LNCaP clone FGC (cell line): Measurements from ENCODE around the gene RFC2.
A peak's percentile ranks its signal among the peaks of the same experiment; 100 is the strongest.
"Not testable (repeated sequence)": the region's sequence is repeated elsewhere in the genome, so short reads cannot be mapped to it uniquely, and the experiment has no call there.

Experiments
- DNase-seq: peaks from one replicate; pipeline ENCODE4 v3.0.0-alpha.2; 2011; ENCODE audit warnings: low read depth
- H3K4me3 ChIP-seq: 2 replicates; pipeline ENCODE4 v1.5.1; 2011; ENCODE audit warnings: mild to moderate bottlenecking, low read depth, low read length, control low read depth
- TF ChIP-seq, protein P1 (sequence below): IDR thresholded peaks from 2 replicates; pipeline ENCODE4 v1.5.1; 2012; ENCODE audit warnings: mild to moderate bottlenecking; ENCODE audit not compliant: control insufficient read depth, insufficient read depth; ENCODE audit errors: extremely low read depth

RFC2 gene

DNA sequence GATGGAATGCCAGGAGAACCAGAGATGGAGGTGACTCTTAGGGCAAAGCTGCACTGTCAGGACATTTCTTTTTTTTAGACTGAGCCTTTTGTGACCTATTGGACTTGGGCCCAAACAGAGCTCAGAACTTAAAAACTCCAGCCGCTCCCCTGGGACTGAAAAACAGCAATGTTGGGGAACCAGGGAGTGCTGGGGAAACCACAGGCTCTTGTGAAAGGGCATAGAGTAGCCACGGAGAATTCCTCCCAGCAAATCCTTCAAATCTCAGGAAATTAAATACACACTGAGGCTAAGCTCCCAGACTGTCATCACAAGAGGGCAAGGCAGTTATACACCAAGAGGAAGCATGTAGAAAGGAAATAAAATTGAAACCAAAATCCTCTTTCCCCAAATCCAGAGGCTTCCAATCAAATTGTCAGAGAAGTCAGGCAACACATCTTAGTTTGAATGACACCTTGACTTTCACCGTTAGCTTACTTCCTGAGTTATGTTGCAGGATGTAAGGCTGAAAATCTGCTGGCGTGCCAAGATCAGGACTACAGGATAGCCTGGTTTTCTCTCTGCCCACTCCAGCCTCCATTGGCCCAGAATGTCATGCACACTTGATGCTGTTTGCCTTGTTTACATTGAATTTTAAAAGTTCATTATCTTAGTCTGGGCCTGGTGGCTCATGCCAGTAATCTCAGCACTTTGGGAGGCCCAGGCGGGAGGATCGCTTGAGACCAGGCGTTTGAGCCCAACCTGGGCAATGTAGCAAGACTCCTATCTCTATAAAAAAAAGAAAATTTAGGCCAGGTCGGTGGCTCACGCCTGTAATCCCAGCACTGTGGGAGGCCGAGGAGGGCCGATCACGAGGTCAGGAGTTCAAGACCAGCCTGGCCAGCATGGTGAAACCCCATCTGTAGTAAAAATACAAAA is 2.6 kb upstream of the RFC2 start:
- no peak for DNase-seq
- TF ChIP-seq, protein P1, sequence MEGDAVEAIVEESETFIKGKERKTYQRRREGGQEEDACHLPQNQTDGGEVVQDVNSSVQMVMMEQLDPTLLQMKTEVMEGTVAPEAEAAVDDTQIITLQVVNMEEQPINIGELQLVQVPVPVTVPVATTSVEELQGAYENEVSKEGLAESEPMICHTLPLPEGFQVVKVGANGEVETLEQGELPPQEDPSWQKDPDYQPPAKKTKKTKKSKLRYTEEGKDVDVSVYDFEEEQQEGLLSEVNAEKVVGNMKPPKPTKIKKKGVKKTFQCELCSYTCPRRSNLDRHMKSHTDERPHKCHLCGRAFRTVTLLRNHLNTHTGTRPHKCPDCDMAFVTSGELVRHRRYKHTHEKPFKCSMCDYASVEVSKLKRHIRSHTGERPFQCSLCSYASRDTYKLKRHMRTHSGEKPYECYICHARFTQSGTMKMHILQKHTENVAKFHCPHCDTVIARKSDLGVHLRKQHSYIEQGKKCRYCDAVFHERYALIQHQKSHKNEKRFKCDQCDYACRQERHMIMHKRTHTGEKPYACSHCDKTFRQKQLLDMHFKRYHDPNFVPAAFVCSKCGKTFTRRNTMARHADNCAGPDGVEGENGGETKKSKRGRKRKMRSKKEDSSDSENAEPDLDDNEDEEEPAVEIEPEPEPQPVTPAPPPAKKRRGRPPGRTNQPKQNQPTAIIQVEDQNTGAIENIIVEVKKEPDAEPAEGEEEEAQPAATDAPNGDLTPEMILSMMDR: no peak
- no peak overlapping the region for H3K4me3 ChIP-seq

GRCh38 chr7:74255461-74255860 is 1.3 kb upstream of the RFC2 start:
- H3K4me3 ChIP-seq: peak overlapping the region; percentile 89
- DNase-seq: not testable (repeated sequence)

- H3K4me3 ChIP-seq: peak overlapping the region; percentile 89
- TF ChIP-seq, protein P1: no peak
- DNase-seq: no peak
Measured at GRCh38 chr7:74254858-74255379, 720 bp upstream of the RFC2 start.

DNA sequence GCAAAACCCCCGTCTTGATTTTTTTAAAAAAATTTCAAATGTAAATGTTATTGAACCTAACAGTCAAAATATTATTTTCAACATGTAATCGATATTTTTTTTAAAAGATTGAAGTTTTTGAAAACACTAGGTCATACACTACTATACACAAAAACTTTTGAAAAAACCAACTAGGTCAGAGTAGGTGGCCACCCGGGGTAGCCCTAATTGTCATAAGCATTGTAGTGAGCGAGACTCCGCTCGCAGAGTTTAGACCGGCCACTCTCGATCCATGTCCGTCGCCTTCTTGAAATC is 417 bp downstream of the RFC2 start:
- TF ChIP-seq, protein P1: no peak
- no peak for DNase-seq
- peak overlapping the region; percentile 89 for H3K4me3 ChIP-seq

DNA sequence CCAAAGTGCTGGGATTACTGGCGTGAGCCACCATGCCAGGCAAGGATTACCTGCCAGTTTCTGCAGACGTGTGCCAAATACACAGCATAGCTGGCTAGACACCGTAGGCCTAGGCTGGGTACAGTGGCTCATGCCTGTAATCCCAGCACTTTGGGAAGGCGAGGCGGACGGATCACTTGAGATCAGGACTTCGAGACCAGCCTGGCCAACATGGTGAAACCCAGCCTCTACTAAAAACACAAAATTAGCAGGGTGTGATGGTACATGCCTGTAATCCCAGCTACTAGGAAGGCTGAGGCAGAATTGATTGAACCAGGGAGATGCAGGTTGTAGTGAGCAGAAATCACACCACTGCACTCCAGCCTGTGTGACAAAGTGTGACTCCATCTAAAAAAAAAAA is 868 bp downstream of the RFC2 start:
- TF ChIP-seq, protein P1: no peak
- DNase-seq: no peak
- peak overlapping the region; percentile 89 for H3K4me3 ChIP-seq

- TF ChIP-seq, protein P1: no peak
- peak overlapping the region; percentile 89 for H3K4me3 ChIP-seq
- no peak for DNase-seq
Measured at GRCh38 chr7:74252893-74253292, 1.3 kb downstream of the RFC2 start.

- not testable (repeated sequence) for H3K4me3 ChIP-seq, DNase-seq
Measured at GRCh38 chr7:74249058-74249457, 5.1 kb downstream of the RFC2 start.

GRCh38 chr7:74248156-74248555 is 6.0 kb downstream of the RFC2 start:
- H3K4me3 ChIP-seq: no peak overlapping the region
- no peak for DNase-seq
- TF ChIP-seq, protein P1: no peak
